ENCODE measurements around the gene LCTL. TPM values are rescaled to one million over a fixed set of nuclear protein-coding genes. Genes with fewer than 3 reads are reported as not detected.

The LCTL gene, protein sequence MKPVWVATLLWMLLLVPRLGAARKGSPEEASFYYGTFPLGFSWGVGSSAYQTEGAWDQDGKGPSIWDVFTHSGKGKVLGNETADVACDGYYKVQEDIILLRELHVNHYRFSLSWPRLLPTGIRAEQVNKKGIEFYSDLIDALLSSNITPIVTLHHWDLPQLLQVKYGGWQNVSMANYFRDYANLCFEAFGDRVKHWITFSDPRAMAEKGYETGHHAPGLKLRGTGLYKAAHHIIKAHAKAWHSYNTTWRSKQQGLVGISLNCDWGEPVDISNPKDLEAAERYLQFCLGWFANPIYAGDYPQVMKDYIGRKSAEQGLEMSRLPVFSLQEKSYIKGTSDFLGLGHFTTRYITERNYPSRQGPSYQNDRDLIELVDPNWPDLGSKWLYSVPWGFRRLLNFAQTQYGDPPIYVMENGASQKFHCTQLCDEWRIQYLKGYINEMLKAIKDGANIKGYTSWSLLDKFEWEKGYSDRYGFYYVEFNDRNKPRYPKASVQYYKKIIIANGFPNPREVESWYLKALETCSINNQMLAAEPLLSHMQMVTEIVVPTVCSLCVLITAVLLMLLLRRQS
- total RNA-seq (2014; rRNA removed; shearing (Covaris generic)), result 0.57 TPM in 1 of 2 replicates, not detected in the other

GRCh38 chr15:66565741-66566144 is at the start of gene LCTL:
Gene LCTL, minus strand, starts transcription at chr15:66565998. Its CDS starts 633 bp downstream, at chr15:66565365.
- DNase-seq (ENCODE audit: low read depth), result peak; percentile 70

DNA sequence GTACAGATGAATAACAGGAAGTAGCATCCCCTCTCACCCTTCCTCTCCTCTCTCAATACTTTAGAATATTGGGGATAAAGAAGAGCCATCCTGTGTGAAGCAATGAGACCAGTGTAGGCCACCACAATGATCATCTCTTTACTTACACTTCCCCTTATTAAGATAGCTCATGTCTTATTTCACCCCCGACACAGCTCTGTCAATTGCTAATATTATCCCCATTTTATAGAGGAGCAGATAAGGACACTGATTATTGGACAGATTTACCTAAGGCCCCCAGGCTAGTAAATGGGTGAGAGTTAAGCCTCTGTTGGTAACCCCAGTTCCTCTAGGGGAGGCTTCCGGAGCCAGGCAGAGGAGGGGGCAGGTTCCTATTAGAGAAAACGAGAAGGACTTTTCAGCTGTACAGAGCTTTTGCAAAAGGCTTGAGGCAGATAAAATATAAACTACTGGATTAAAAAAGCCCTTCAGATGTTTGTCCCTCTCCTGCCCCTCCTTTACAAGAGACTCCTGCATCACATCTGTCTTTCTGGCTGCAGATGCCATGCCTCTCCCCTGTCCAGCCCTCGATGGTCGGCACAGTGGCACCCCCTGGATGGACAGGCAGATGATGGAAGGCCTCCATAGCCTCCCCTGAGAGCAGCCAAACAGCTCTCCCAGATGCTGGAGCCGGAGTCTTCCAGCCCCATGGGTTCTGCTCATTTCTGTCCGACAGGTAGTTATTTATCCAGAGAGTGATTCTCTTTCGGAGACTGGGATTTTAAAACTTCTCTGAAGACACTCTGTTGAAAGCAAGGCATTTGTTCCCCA is 49.4 kb upstream of the LCTL start:
- DNase-seq (ENCODE audit: low read depth), result no peak

GRCh38 chr15:66614456-66614855 is 48.7 kb upstream of the LCTL start:
- no peak for DNase-seq (ENCODE audit: low read depth)

DNA sequence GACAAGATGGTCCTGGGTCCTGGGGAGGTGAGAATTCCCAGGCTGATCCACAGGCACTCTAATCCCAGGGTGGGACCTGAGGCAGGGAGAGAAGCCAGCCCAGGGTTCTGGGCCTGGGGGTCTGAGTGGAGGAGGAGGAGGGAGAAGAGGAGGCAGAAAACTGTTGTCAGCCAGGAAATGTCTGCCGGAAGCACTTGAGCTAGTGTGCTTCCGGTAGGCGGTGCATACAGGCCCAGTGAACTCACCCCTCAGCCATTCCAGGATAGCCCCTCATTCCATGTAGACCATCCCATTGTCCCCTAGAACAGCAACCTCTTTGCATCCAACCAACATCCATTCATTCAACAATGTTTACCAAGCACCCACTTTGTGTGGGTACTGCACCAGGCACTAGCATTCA is 47.9 kb upstream of the LCTL start:
- DNase-seq (ENCODE audit: low read depth), result no peak

- DNase-seq (ENCODE audit: low read depth), result no peak
Measured at GRCh38 chr15:66611257-66612053, 45.7 kb upstream of the LCTL start.

- DNase-seq (ENCODE audit: low read depth), result no peak
Measured at GRCh38 chr15:66609876-66610275, 44.1 kb upstream of the LCTL start.

- DNase-seq (ENCODE audit: low read depth), result no peak
Measured at GRCh38 chr15:66608881-66609280, 43.1 kb upstream of the LCTL start.

DNA sequence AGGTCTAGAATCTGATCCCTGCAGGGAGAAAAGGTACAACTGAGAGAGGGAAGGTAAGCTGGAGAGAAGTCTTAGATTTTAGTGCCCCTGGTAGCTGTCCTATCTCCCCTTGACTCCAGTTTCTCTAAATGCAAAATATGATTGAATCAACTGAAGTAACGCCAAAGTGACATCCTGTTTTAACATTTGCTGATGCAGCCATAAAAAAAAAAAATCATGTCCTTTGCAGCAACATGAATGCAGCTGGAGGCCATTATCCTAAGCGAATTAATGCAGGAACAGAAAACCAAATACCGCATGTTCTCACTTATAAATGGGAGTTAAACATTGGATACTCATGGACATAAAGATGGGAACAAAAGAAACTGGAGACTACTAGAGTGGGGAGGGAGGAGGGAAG is 42.4 kb upstream of the LCTL start:
- no peak for DNase-seq (ENCODE audit: low read depth)

- peak; percentile 63 for DNase-seq (ENCODE audit: low read depth)
Measured at GRCh38 chr15:66603301-66604179, 37.7 kb upstream of the LCTL start.

GRCh38 chr15:66601521-66601920 is 35.7 kb upstream of the LCTL start:
- DNase-seq (ENCODE audit: low read depth), result no peak

DNA sequence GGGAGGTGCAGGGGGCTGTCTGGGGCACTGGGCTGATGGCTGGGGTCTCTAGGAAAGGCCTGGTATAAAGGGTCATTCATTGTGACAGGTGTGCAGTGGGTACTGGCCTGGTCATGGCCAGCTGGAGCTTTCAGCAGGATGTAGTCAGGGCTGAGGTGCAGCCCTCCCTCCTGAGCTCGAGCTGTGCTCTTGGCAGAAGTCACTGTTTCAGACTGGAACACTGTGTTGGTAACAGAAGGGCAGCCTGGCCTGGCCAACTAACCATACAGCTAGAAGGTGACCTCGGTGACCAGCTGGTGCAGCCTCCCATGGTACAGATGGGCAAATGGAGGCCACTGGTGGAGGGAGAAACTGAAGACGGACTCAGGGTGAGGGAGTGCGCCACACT is 34.4 kb upstream of the LCTL start:
- no peak for DNase-seq (ENCODE audit: low read depth)

- no peak for DNase-seq (ENCODE audit: low read depth)
Measured at GRCh38 chr15:66599536-66600239, 33.9 kb upstream of the LCTL start.

GRCh38 chr15:66598095-66598815 is 32.5 kb upstream of the LCTL start:
- DNase-seq (ENCODE audit: low read depth), result no peak

- no peak for DNase-seq (ENCODE audit: low read depth)
Measured at GRCh38 chr15:66595931-66596545, 30.2 kb upstream of the LCTL start.

DNA sequence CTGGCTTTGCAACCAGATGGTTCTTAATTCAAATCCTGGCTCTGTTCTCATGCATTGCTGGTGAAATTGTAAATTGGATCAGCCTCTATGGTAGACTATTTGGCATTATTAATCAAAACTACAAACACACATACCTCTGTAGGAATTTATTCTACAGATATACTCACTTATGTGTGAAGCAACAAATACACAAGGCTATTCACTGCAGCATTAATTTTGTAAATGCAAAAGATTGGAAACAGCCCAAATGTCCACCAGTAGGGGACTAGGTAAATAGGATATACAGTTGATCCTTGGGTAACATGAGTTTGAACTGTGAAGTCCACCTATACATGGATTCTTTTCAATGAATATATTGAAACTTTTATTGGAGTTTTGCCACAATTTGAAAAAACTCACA is 29.5 kb upstream of the LCTL start:
- no peak for DNase-seq (ENCODE audit: low read depth)

- DNase-seq (ENCODE audit: low read depth), result no peak
Measured at GRCh38 chr15:66594836-66595235, 29.0 kb upstream of the LCTL start.

DNA sequence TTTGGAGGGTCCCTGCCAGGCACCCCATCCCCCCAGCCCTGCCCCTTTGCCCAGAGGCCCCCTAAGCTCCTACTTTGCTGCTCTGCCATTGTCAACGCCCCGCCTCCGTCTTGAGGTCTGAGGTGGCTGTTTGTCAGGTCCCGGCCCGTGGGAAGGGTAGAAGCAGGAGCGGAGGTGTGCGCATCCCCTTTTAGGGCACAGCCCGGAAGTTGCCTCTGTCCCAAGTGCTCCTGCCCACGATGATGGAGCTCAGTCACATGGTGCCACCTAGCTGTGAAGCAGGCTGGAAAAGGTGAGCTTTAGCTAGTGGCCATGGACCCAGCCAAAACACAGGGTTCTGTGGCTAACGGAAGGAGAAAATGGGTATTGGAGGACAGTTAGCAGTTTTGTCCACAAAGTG is 28.5 kb upstream of the LCTL start:
- no peak for DNase-seq (ENCODE audit: low read depth)

DNA sequence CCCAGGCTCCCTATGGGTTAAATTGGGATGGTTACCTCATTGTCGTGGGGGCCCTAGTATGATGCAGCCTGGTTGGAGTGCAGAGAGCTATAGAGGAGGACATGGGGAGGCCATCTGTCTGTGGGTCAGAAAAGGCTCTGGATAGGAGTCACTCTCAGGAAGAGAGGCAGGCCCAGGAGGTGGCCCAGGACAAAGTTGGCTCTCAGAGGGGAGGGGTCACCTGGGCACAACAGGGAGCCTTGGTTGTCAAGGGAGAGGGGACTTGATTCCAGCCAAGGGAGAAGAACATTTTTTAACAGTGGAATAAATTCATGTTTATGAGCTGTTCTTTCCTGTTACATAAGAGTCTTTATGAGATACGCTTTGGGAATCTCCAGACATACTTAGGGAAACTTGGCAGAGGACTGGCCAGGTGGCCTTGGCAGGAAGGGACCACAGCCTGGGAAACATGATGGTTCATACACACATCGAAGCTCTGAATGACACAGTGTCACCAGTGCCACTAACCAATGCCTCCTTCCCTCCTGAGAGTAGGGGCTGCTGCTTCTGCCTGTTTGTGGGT is 27.5 kb upstream of the LCTL start:
- DNase-seq (ENCODE audit: low read depth), result no peak
